ENCODE results near the gene PWWP3B. TPM values are rescaled to one million over a fixed set of nuclear protein-coding genes. Genes with fewer than 3 reads are reported as not detected.

The PWWP3B gene
- total and polyA plus RNA-seq, 11 donors: 1.9 to 14.7 (median 9.5) TPM

- TF ChIP-seq CTCF (IDR thresholded peaks at IDR 0.05) (no peak), POLR2A (IDR thresholded peaks at IDR 0.05) (no peak)
- H3K27ac ChIP-seq: no peak overlapping the region
- ATAC-seq (no peak), DNase-seq (no peak)
- no peak overlapping the region for H3K4me3 ChIP-seq
- H3K27me3 ChIP-seq: peaks cover 0 to 21% (median 0%) of the 10 kb centered on the region in 9 donors
- no peaks in the 10 kb centered on the region for H3K9me3 ChIP-seq
- H3K36me3 ChIP-seq: no peaks in the 10 kb centered on the region
- H3K4me1 ChIP-seq: no peaks in the 10 kb centered on the region
- WGBS, 4 donors: 25 to 52% (median 33%) methylated on average over 3 of the region's 3 CpGs
- intact Hi-C loops (cut with DNase I): no loop called here
Observed at GRCh38 chrX:106201502-106202178, 33.5 kb downstream of the PWWP3B start.

DNA sequence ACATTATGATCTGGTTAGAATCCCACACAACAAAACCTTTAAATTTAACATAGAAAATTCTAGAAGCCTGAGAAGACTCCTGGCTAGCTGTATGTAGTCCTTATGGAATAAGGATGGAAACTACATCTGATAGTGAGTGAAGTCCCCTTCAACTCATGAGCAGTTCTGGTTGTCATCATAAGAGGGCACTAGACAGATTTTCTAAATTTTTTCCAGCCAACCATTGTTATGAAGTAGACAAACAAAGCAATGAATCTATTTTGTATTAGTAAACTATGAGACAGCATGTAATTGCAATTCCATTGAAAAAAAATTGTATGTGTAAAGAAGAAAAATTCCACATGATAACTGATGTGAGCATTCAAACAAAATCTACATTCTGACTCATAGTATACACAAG lies 35.2 kb downstream of the PWWP3B start:
- H3K9me3 ChIP-seq: no peaks in the 10 kb centered on the region
- no peaks in the 10 kb centered on the region for H3K4me1 ChIP-seq
- TF ChIP-seq POLR2A (IDR thresholded peaks at IDR 0.05) (no peak), CTCF (IDR thresholded peaks at IDR 0.05) (no peak)
- no peak for DNase-seq
- no peak for ATAC-seq
- H3K4me3 ChIP-seq: no peak overlapping the region
- H3K27ac ChIP-seq: no peak overlapping the region
- H3K36me3 ChIP-seq: no peaks in the 10 kb centered on the region
- intact Hi-C loops (cut with DNase I): no loop called here
- peaks cover 0 to 19% (median 0%) of the 10 kb centered on the region in 9 donors for H3K27me3 ChIP-seq

- 22 to 36% (median 27%) methylated on average over 1 of the region's 1 CpG for WGBS, 4 donors
- Histone ChIP-seq H3K4me1 (no peaks in the 10 kb centered on the region), H3K9me3 (peaks cover 0 to 6% (median 0%) of the 10 kb centered on the region in 12 donors), H3K36me3 (no peaks in the 10 kb centered on the region), H3K4me3 (no peak overlapping the region), H3K27ac (no peak overlapping the region), H3K27me3 (no peaks in the 10 kb centered on the region)
- intact Hi-C loops (cut with DNase I): no loop called here
- TF ChIP-seq CTCF (IDR thresholded peaks at IDR 0.05): no peak
- no peak for TF ChIP-seq POLR2A (IDR thresholded peaks at IDR 0.05)
- peak in 2 of 4 donors; percentile 63 to 73 for ATAC-seq
- no peak for DNase-seq
Observed at GRCh38 chrX:106208154-106208553, 40.0 kb downstream of the PWWP3B start.

Other genes with a start within 250 kb of the PWWP3B start
- gene SERPINA7, start 129.6 kb upstream of the PWWP3B start, total RNA-seq: not detected
- gene SERPINA7, start 129.6 kb upstream of the PWWP3B start, polyA plus RNA-seq: not detected

Data from heart left ventricle (tissue), 16 donors.